ENCODE results near the gene GORAB. TPM values are rescaled to one million over a fixed set of nuclear protein-coding genes. Genes with fewer than 3 reads are reported as not detected.

Gene GORAB
- total RNA-seq, 2 experiments from 2014 or later, result 8.2 to 9.5 TPM

- Mint-ChIP-seq H3K27me3 (peaks cover 9% of the 10 kb centered on the region), H3K36me3 (ENCODE audit: low read depth) (no peaks in the 10 kb centered on the region), H3K9me3 (peaks cover 10% of the 10 kb centered on the region), H3K27ac (no peak overlapping the region), H3K4me3 (no peak overlapping the region), H3K4me1 (ENCODE audit: low read depth) (peaks cover 1% of the 10 kb centered on the region)
- intact Hi-C loops (cut with micrococcal nuclease), result no loop called here
- ChIA-PET CTCF (no interaction called here), POLR2A (no interaction called here)
- TF ChIP-seq, protein P1, sequence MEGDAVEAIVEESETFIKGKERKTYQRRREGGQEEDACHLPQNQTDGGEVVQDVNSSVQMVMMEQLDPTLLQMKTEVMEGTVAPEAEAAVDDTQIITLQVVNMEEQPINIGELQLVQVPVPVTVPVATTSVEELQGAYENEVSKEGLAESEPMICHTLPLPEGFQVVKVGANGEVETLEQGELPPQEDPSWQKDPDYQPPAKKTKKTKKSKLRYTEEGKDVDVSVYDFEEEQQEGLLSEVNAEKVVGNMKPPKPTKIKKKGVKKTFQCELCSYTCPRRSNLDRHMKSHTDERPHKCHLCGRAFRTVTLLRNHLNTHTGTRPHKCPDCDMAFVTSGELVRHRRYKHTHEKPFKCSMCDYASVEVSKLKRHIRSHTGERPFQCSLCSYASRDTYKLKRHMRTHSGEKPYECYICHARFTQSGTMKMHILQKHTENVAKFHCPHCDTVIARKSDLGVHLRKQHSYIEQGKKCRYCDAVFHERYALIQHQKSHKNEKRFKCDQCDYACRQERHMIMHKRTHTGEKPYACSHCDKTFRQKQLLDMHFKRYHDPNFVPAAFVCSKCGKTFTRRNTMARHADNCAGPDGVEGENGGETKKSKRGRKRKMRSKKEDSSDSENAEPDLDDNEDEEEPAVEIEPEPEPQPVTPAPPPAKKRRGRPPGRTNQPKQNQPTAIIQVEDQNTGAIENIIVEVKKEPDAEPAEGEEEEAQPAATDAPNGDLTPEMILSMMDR (IDR thresholded peaks at IDR 0.05), result no peak
- ATAC-seq, result no peak
- DNase-seq, result no peak
Measured at GRCh38 chr1:170568197-170568596, 36.2 kb downstream of the GORAB start.

DNA sequence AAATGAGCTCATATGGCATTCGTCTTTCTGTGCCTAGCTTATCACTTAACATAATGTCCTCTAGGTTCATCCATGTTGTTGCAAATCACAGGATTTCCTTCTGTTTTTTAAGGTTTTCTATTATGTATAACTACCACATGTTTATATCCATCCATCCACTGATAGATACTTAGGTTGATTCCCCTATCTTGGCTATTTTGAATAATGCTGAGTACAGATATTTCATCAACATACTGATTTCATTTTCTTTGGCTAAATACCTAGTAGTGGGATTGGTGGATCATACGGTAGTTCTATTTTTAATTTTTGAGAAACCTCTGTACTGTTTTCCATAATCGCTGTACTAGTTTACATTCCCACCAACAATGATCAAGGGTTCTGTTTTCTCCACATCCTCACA is 45.0 kb downstream of the GORAB start:
- Mint-ChIP-seq H3K36me3 (ENCODE audit: low read depth) (no peaks in the 10 kb centered on the region), H3K4me1 (ENCODE audit: low read depth) (no peaks in the 10 kb centered on the region), H3K9me3 (peaks cover 5% of the 10 kb centered on the region), H3K27ac (no peak overlapping the region), H3K4me3 (no peak overlapping the region), H3K27me3 (peaks cover 21% of the 10 kb centered on the region)
- CTCF ChIA-PET, result no interaction called here
- DNase-seq, result no peak
- ATAC-seq, result no peak
- TF ChIP-seq, protein P1 (IDR thresholded peaks at IDR 0.05), result no peak
- POLR2A ChIA-PET, result no interaction called here
- intact Hi-C loops (cut with micrococcal nuclease), result no loop called here

DNA sequence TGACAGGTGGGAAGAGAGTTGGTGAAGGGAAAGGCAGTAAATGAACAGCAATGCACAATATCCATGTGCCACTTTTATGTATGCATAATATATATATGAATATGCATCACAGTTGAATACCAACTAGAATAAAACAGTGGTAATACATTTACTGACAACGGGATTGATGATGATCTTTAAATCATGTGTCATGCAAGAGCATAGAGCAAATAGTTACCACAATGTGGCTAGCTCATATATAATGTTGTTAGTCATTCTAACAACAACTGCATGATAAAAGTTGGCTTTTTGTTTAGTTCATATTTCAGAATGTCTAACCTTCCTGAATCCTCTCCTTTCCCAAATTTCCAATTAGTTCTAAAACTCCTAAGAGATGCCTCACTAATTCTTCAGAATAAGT is 46.4 kb downstream of the GORAB start:
- no peaks in the 10 kb centered on the region for H3K36me3 Mint-ChIP-seq (ENCODE audit: low read depth)
- CTCF ChIA-PET, result no interaction called here
- TF ChIP-seq, protein P1 (IDR thresholded peaks at IDR 0.05), result no peak
- no peaks in the 10 kb centered on the region for H3K4me1 Mint-ChIP-seq (ENCODE audit: low read depth)
- no peaks in the 10 kb centered on the region for H3K9me3 Mint-ChIP-seq
- no peak overlapping the region for H3K27ac Mint-ChIP-seq
- peaks cover 20% of the 10 kb centered on the region for H3K27me3 Mint-ChIP-seq
- no peak overlapping the region for H3K4me3 Mint-ChIP-seq
- POLR2A ChIA-PET, result no interaction called here
- intact Hi-C loops (cut with micrococcal nuclease), result no loop called here
- ATAC-seq (no peak), DNase-seq (no peak)

GRCh38 chr1:170580636-170581440 is 48.9 kb downstream of the GORAB start:
- no peaks in the 10 kb centered on the region for H3K36me3 Mint-ChIP-seq (ENCODE audit: low read depth)
- ChIA-PET POLR2A (no interaction called here), CTCF (no interaction called here)
- intact Hi-C loops (cut with micrococcal nuclease), result no loop called here
- ATAC-seq (no peak), DNase-seq (no peak)
- no peaks in the 10 kb centered on the region for H3K4me1 Mint-ChIP-seq (ENCODE audit: low read depth)
- peaks cover 28% of the 10 kb centered on the region for H3K27me3 Mint-ChIP-seq
- no peaks in the 10 kb centered on the region for H3K9me3 Mint-ChIP-seq
- no peak overlapping the region for H3K4me3 Mint-ChIP-seq
- TF ChIP-seq, protein P1 (IDR thresholded peaks at IDR 0.05), result no peak
- H3K27ac Mint-ChIP-seq, result no peak overlapping the region

GRCh38 chr1:170583186-170583585 is 51.2 kb downstream of the GORAB start:
- intact Hi-C loops (cut with micrococcal nuclease), result no loop called here
- TF ChIP-seq, protein P1 (IDR thresholded peaks at IDR 0.05), result no peak
- H3K36me3 Mint-ChIP-seq (ENCODE audit: low read depth), result no peaks in the 10 kb centered on the region
- no peak for ATAC-seq
- H3K27me3 Mint-ChIP-seq, result peaks cover 32% of the 10 kb centered on the region
- no peak overlapping the region for H3K4me3 Mint-ChIP-seq
- peaks cover 5% of the 10 kb centered on the region for H3K4me1 Mint-ChIP-seq (ENCODE audit: low read depth)
- POLR2A ChIA-PET, result no interaction called here
- no peaks in the 10 kb centered on the region for H3K9me3 Mint-ChIP-seq
- no peak for DNase-seq
- CTCF ChIA-PET, result no interaction called here
- no peak overlapping the region for H3K27ac Mint-ChIP-seq

All from activated CD8-positive, alpha-beta T cell treated with anti-CD3 and anti-CD28 coated beads for 36 hours (primary cell).